SIG-M5 treated with dmso at 0.1 percent for 504 hours (cell line): ENCODE results near the gene ULBP1.
A peak's percentile ranks its signal among the peaks of the same experiment; 100 is the strongest.
"Not testable (repeated sequence)": the region's sequence is repeated elsewhere in the genome, so short reads cannot be mapped to it uniquely, and the experiment has no call there.

ENCODE experiments used
- DNase-seq: peaks from one replicate; lab custom pipeline; 2025; ENCODE audit not compliant: unreplicated experiment; lab: John Stamatoyannopoulos, UW

ULBP1 gene

DNA sequence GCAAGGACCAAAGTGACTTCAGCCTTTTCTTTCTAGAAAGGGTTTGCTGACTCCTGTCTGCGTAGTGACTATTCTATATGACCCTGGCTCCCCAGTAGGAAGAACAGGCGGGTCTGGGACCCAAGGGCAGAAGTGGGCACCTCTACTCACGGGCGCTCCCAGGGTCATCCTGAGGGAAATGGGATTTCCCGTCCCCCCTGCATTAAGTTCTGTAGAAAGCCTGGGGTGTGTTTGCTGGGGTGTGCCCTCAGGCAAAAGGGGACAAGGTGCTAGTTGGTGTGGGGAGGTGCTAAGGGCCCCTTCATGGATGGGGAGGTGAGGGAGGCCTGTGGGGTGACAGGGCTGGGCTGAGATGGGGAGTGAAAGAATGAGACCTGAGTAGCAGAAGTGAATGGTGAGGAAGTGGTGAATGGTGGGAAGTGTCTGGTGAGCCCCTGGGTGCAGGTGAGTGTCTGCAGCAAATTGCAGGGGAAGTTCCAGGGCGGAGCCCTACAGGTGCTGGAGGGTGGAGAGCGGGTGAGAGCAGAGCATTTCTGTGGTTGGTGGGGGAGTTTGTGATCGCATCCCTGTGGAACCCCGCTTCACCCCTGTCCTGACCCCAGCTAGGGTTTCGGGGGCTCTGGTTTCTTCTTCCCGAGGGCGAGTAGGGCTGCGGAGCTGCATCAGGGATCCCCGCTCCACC, 40.5 kb downstream of the ULBP1 start:
- DNase-seq = no peak

DNA sequence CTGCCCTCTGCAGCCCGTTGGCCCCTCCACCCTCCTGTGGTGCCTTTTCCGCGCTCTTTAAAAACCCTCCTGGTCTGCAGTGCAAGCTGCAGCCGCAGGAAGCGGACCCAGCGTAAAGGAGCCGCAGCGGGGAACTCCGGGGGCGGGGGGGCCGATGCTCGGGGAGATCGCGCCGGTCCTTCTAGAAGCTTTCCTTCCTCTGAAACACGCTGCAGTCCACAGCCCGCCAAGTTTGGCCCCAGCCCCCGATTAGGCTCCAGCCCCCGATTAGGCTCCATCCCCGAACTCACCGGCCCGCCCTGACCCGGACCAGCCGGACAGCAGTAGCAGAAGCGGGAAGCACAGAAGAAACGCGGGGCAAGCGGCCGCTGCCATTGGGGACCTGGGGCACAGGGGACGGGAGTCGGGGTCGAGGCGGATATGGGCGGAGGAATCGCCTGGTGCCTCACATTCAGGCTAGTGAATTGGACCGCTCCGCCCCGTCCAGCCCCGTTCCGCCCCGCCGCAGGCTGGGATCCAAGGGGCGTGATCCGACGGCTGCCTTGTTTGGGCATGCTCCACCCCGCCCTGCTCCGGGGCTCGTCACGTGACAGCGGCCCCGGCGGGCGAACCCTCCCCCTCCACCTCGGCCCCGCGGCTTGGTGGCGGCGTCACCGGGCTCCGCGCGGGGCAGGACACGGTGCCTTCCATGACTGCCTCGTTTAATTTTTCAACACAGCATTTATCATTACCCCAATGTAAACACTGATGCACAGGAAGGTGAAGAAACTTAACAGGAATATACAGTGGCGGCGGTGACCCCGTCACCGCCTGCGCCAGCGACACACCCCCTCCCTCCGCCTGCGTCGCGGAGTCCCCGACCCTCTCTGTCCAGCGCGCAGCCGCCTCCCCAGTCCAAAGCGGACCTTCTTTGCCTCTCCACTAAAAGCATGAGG, 41.3 kb downstream of the ULBP1 start:
- DNase-seq = peak; percentile 78

DNA sequence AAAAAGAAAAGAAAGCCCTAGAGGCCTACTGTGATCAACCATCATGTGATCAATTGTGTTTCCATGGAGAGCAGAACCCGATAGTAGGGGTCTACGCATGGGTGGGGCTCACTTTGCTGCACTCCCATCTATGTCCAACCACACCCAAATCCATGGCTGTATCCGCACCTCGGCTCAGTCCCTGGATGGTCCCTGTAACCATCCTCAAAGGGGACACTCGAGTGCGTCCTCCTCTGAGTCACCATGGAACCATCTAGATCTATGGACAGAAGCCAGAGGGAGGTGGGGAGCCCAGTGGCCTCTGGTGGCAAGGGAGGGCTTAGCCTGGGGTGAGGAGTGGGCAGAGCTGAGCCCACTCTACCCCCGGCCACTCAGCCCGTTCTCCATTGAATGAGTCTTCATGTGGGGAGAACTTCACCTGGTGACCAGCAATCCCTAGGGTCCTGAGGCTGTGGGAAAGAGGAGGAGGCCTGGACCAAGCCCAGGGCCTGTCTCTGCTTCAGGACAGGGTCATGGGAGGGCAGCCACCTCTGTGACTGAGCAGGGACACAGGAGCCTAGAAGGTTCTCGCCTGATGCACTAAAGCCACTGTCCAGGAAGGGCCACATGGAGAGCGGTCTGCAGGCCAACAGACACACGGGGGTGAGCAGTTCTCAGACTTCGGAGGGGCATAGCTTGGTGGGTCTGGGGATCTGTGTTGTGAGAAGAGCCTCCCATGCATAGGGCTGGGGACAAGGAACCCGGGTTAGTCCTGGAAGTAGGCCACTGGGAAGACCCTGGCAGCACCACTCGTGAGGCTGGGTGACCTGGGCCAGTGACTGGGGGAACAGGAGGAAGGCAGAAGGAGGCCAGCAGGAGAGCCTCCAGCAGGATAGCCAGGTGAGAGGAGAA, 42.3 kb downstream of the ULBP1 start:
- DNase-seq = no peak

DNA sequence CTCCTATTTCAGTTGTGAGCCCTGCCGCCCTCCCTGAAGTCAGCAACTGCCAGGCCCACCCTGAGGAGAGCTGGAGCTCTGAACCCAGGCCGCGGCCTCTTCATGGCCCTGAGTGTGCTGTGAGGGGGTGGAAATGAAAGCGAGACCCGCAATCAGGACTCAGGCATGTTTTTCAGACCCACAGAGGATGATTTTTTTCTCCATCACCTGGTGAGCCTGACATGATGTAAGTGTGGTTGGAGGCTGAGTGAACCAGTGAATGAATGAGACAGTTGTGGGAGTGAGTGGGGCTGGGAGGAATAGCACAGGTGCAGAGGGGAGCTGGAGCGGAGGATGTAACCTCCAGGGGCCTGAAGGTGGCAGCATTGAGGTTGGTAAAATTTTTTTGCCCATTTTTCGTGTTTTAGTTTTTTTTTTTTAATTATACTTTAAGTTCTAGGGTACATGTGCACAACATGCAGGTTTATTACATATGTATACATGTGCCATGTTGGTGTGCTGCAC, 43.3 kb downstream of the ULBP1 start:
- no peak for DNase-seq

DNA sequence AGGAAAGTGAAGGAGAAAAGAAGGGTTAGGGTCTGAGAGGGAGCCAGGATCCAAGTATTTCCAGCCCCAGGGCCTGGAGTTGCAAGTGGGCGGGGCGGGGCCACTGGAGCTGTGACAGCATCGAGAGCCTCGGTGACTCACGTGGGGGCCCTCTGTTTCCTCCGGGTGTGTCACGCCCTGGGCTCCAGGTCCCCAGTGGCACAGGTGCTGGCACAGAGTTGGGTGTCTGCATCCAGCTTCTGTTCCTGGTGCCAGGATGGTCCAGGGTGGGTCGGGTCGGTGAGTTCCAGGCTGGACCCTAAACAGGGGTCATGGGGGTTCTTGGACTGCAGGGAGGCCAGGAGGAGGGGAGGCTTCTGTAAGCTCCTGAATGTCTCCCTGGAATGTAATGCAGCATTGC, 44.8 kb downstream of the ULBP1 start:
- DNase-seq = no peak

DNA sequence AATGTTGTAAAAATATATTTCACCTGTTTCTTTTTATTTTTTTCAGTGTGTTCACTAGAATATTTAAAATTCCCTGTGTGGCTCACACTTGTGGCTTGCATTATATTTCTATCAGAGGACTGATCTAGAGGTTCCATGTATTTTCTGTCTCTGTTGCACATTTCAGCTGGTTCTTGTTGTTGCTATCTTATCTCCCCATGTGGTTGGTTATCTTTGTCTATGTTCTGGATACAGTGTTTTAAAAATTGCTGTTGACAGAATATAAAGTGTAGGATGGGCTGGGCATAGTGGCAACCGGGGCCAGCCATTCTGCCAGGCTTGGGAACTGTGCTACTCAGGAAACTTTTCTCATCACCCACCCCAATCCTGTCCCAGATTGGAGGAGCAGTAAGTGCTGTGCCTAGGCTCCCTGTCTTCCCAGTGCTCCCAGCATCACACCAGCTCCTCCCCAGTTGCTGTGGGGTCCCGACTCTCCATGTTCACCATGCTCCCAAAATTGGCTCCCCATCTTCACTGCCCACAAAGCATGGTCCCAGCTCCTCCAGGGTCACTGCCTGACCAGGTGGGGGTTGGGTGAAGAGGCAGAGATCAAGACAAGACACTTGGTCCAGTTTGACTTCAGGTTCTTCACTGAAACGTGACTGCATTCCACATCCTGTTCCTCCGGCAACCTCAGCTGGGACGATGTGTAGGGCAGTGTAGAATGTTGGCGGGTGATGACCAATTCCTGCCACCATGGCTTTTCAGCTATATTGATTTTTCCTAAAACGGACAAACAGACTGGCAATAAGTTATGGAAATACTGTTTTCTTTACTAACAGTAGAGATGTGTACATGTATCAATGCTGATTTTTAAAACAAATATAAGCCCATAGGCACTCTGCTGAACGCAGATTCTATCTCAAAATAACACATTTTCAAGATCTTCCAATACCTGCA, 49.4 kb downstream of the ULBP1 start:
- DNase-seq = not testable (repeated sequence)

DNA sequence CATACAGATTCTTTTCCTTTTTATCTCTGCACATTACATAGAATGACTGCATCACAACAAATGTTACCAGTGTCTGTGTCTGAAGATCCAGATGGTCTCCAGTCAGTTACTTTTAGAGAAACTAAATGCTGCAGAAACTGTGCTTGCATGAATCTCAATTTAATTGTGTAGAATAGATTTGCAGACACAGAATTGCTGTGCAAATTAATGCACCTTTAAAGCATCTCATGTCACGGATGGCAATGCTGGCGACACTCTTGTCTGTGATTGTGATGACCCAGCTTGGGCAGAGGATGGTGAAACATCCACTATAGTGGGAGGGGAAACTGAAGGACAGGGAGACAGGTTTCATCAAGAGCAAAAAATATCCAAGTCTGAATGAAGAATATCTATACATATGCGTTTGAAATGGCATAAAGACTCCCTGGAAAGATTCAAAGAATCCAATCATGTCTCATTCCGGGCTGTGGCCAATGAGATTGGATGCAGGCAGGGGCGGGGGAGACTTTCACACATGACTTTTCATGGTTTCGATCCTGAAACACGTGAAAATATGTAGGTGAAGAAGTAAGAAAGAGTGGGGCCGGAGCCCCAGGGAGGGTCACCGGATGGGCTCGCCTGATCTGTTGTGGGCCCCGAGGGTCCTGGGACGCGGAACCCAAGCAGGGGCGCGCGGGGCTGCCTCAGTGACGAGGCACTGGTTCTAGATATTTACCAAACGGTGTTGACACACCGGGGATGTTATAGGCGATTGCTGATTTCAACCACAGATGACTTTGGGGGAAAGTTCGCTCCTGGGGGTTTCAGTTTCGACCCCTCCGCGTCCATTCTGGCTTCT, 50.3 kb downstream of the ULBP1 start:
- DNase-seq = not testable (repeated sequence)

DNA sequence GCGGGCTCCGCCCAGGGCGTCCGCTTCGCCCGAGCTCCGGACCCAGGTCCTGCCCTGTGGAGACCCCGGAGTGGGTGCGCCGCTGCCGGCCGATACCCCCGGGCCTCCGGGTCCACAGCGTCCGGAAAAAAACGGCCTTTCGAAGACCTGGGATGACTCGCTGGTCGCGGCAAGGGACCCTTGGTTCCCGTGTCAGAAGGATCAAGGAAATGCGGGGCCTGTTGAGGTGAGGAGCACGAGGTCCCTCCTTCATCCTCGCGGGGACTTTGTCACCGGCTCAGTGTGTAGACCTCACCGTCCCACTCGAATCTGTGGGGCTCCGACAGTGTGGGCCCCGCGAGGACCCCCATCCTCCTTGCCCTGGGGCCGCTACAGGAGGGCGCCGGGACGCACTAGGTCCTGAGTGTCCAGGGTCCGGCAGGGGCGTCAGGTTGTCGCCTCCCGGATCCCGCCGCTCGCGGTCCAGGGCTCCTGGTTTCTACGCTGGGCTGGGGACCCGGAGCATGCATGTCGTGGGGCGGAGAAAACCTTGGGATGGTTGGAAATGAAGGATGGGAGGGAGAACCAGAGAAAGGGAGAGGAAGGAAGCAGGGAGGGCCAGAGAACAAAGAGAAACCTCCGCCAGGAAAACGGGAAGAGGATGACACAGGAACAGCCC, 51.0 kb downstream of the ULBP1 start:
- not testable (repeated sequence) for DNase-seq

DNA sequence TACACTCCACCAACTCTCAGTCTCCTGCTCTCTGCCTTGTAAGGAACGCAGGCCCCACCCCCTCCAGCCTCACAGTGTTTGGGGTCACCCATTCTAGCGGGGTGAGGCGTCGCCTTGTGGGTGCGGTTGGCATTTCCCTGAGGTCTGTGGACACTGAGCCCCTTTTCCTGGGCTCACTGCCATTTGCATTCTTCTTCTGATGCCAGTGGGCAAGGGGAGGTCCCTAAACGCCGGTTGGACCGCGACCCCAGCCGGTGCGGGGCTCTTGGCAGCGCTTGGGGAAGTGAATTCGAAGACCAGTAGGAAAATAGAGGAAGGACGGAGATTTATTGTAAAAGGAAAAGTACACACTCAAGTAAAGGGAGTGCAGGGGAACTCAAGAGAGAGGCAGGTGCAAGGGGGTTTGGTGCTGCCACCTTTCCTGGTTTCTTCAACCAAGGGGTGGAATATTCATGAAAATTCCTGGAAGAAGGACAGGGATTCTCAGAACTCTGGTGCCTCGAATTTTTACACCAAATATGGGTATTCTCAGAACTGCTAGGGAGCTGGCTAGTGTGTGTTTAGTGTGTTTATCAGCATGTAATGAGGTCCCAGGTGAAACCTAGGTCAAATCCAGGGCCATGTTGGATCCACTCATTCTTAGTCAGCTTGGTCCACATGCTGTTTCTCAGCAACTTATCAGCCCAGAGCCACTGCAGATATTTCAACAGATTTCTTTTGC, 51.7 kb downstream of the ULBP1 start:
- DNase-seq = not testable (repeated sequence)

DNA sequence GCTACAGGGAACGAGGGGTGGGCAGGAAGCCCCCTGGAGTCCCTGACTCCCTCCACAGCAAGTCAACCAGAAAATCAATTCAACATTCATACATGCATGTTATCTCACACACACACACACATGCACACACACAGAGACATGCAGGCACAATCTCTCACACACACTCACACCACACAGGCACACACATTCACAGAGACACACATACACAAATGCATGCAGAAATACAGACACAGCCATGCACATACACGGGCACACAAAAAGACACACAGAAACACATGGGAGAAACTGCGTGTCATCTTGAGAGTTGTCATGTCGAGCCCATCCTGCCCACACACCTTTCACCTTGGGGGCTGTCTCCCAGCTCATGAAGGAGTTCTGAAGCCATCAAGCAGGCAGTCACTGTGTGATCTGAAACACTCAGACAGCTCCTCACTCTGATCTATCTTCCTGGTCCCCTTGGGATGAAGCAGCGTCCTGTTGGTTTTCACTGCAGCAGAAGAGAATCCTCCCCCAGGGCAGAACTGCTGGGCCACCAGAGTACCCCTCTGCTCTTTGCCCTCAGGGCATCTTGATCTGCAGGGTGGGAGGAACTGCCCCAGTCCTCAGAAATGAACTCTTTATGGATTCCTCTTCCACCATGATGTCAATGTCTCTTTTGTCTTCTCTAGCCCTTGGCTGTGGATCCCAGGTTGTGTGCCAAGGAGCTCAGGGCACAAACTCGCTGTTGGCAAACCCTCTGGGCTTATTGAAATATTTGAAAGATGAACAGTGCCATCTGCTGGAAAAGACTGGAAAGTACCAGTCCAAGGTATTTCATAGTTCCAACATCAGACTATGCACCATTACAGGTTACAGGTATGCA, 52.8 kb downstream of the ULBP1 start:
- peak; percentile 64 for DNase-seq

DNA sequence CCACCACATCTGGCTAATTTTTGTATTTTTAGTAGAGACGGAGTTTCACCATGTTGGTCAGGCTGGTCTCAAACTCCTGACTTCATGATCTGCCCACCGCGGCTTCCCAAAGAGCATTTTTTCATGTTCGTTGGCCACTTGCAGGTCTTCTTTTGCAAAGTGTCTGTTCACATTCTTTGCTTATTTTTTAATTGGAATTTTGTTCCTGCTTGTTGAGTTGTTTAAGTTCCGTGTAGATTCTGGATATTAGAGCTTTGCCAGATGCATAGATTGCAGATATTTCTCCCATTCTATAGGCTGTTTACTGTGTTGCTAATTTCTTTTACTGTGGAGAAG, 53.4 kb downstream of the ULBP1 start:
- not testable (repeated sequence) for DNase-seq

DNA sequence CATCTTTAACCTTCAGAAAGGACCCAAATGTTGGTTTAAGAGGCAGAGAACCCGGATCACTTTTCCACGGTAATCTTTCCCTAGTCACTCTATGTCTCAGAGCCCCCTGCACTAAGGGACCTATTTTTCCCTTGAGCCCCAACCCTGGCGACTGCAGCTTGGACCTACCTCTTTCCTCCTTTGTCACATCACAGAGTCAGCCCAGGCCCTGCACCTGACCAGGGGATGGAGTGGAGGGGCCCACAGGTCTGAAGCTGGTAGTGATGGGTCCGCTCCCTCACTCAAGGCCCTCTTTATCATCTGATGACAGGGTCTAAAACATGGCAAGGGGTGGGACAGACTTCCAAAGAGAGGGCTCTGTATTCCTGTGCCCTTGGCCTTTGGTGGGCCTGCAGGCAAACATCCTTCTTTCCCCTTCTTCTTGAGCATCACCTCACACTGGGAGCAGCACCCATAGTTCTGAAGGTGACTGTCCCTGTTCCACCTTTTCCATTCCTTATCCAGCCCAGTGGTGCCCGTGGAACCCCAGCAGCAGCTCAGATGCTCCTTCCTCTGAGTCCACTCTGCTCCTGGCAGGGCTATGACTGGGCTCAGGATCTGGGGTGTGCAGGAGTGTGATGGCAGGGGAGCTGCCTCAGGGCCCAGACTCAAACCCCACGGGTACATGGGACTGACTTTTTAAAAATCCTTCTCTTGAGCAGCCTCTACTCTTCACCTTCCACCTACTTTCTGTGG, 55.3 kb downstream of the ULBP1 start:
- DNase-seq = no peak

DNA sequence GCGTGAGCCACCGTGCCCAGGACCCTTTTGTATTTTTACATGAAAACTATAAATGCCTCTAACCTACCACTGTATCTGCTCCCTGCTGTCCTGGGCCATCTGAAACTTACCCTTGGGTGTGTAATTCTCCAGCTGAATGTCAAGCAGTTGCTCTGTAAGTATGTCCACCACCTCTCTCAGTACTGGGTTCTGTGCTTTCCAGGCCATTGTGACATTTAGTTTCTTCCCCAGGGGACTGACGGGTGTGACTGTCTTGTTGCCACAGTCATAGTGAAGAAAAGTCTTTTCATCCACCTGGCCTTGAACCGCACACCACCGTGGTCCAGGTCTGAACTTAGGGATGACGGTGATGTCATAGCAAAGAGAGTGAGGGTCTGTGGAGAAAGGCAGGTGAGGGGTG, 58.1 kb downstream of the ULBP1 start:
- not testable (repeated sequence) for DNase-seq
